Measurements from ENCODE around the gene DYNC1LI1.

DYNC1LI1 gene

DNA sequence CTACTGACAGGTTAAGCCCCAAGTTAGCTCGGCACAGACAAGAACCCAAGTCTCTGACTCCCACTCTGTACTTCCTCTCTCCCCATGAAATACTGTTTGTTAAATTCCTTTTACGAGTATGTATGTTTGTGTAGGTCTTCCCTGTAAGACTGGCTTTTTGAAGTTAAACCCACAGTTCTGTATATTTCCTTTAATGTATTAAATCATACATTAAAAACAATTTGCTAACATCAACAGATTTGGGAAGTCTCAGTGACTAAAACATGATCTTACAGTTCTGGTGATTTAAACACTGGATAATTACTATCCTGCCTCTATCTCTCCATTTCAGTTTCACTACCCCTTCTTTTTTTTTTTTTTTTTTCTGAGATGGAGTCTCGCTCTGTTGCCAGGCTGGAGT is 72.4 kb downstream of the DYNC1LI1 start:
- TF ChIP-seq, protein P1, sequence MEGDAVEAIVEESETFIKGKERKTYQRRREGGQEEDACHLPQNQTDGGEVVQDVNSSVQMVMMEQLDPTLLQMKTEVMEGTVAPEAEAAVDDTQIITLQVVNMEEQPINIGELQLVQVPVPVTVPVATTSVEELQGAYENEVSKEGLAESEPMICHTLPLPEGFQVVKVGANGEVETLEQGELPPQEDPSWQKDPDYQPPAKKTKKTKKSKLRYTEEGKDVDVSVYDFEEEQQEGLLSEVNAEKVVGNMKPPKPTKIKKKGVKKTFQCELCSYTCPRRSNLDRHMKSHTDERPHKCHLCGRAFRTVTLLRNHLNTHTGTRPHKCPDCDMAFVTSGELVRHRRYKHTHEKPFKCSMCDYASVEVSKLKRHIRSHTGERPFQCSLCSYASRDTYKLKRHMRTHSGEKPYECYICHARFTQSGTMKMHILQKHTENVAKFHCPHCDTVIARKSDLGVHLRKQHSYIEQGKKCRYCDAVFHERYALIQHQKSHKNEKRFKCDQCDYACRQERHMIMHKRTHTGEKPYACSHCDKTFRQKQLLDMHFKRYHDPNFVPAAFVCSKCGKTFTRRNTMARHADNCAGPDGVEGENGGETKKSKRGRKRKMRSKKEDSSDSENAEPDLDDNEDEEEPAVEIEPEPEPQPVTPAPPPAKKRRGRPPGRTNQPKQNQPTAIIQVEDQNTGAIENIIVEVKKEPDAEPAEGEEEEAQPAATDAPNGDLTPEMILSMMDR (IDR thresholded peaks at IDR 0.05; ENCODE audit: low read depth, low read length, missing control alignments) = no peak
- DNase-seq (ENCODE audit: low read depth) = no peak
- no peak overlapping the region for H3K4me3 ChIP-seq (ENCODE audit: low read depth, low read length)

DNA sequence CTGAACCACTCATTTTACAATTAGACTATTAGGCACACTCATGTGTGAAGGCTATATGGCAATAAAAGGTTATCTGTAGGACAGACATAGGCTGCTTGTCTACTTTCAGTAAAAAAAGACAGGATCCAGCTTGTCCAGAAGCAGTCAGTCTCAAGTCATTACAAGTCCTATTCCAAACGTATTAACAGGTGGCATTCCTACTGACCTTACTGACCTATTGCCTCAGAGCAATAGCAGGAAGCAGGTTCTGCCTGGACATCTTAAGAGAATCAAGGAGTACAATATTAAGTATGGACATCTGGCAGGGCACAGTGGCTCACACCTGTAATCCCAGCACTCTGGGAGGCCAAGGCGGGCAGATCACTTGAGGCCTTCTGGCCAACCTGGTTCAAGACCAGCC is 75.0 kb downstream of the DYNC1LI1 start:
- no peak for DNase-seq (ENCODE audit: low read depth)
- H3K4me3 ChIP-seq (ENCODE audit: low read depth, low read length) = no peak overlapping the region
- TF ChIP-seq, protein P1 (IDR thresholded peaks at IDR 0.05; ENCODE audit: low read depth, low read length, missing control alignments) = no peak

DNA sequence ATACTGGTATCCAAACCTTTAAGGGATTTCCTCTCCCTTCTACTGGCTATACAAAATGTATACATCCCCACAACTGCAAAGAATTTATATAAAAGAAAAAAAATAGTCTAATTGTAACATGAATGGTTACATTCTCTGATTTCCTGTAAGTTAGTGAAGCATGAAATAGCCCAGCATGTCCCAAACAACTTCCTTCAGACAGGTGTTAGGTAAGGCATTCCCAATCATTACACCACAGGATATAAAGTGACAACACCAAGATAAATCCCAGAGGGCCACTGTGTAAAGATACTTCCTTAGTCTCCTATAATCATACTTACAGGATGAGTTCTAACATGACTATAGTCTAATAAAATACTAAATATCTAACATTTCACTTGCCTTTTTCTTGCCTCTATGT is 75.6 kb downstream of the DYNC1LI1 start:
- no peak for DNase-seq (ENCODE audit: low read depth)
- TF ChIP-seq, protein P1 (IDR thresholded peaks at IDR 0.05; ENCODE audit: low read depth, low read length, missing control alignments) = no peak
- no peak overlapping the region for H3K4me3 ChIP-seq (ENCODE audit: low read depth, low read length)

DNA sequence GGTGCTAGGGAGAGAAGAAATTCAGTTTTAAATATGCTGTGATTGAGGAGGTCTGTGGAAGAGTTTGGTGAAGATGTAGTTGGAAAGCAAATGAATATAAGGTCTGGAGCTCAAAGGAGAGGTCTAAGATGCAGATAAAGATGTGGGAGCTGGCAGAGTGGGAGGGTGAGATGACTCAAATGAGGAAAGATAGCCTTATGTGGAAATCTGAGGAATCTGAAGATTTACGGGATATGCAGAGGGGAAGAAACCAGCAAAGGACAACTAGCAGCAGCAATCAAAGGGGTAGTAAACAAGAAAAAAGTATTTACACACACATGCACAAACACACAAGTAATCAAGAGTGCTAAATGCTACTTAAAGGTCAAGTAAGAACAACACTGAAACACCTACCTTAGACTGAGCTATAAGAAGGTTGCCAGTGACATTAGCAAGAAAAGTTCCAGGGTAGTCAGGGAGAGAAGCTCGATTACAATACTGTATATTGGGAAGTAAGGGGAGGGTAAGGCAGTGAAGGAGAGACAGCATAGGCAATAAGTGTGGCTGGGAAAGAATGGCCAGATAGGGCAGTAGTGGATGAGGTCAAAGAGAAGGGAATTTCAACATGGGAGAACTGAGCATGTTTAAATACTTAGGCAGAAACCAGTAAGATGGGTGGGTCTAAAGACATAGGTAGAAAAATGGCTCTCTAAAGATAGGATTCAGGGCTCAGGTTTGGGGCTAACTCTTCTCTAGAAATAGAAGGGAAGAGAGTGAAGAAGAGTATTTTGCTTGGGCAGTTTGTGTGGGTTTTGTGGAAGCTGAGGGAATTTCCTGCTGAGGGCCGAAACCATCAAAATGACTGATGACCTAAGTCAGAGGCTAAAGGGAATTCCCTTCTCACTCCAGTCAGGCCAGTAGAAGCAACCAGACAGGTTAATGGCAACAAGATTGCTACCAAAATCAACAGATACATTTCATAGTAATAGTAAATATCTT is 76.9 kb downstream of the DYNC1LI1 start:
- H3K4me3 ChIP-seq (ENCODE audit: low read depth, low read length) = no peak overlapping the region
- TF ChIP-seq, protein P1 (IDR thresholded peaks at IDR 0.05; ENCODE audit: low read depth, low read length, missing control alignments) = no peak
- peak; percentile 49 for DNase-seq (ENCODE audit: low read depth)

DNA sequence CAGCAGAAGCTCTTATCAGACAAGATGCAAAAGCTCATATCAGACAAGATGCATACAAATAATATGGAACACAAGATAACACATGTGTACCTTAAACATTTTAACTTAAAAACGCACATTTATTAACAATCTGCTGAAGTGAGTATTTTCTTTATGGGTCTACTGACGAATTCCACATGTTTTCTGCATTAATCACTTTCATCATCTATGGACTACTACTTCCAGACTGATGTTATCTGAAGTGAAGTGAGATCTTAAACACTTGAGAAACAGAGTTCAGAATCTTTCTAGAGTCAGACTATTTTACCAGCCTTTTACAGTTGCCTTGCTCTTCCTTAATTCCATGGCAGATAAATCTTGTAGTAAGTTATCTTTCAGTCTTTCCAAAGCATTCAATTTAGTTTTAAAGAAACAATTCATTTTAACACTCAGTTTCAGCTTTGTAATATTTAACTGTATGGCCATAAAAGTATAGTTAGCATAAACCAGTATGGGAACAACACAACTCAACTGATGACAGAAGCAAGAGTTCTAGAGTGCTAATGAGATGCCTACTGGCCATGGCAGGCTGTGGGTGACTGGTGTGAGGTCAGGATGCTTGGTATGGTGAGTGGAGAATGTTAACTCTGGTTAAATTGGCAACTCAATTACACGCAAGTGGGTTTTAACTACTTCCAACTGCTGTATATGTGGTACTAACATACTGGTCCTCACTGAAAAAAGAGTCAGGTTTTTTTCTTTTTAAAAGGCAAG is 77.8 kb downstream of the DYNC1LI1 start:
- TF ChIP-seq, protein P1 (IDR thresholded peaks at IDR 0.05; ENCODE audit: low read depth, low read length, missing control alignments) = no peak
- H3K4me3 ChIP-seq (ENCODE audit: low read depth, low read length) = no peak overlapping the region
- DNase-seq (ENCODE audit: low read depth) = no peak

DNA sequence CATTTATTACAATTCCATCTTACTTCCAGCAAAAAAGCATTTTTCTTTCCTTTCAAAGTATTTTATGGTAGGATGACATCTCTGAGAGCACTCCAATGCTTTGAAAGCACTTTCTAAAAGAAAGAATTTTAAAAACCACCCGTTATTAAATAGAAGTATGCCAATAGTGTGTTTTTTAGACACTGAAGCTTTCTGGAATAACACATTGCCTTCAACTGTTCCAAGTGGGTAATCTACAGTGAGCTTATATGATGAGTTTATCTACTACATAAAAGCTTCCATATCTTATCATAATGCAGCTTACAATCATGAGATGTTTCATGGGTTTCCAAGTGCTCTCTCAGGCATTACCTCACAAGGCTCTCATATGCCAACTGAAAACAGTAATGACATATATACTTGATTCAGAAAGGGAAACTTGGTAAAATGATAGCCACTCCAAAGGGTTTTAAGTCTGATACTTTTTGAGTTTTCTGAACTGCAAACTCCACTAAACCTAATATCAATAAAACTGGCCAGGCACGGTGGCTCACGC is 82.1 kb downstream of the DYNC1LI1 start:
- no peak overlapping the region for H3K4me3 ChIP-seq (ENCODE audit: low read depth, low read length)
- no peak for DNase-seq (ENCODE audit: low read depth)

More for the DNA sequence above, 82.1 kb downstream of the DYNC1LI1 start:
- TF ChIP-seq, protein P1 (IDR thresholded peaks at IDR 0.05; ENCODE audit: low read depth, low read length, missing control alignments) = no peak

Measured in GM12864 (cell line).